K562 (cell line): ENCODE results near the gene UBE2N. TPM values are rescaled to one million over a fixed set of nuclear protein-coding genes. Genes with fewer than 3 reads are reported as not detected.

Source experiments
- ADNP ChIP-seq: fragments of 200-800 bp; sonication (Bioruptor generic); IDR thresholded peaks from 2 replicates; pipeline ENCODE4 v1.6.1; 2016; ENCODE audit warnings: missing genetic modification characterization, missing compliant biosample characterization
- CBX8 ChIP-seq: fragments of 200-600 bp; sonication (generic); IDR thresholded peaks from 2 replicates; pipeline ENCODE4 v1.6.1; 2012; ENCODE audit warnings: borderline replicate concordance, mixed run types, low read depth, mild to moderate bottlenecking, moderate library complexity, mixed read lengths, low read length, control low read depth, inconsistent platforms; ENCODE audit not compliant: poor library complexity, severe bottlenecking; ENCODE audit errors: extremely low read depth
- HCFC1 ChIP-seq: IDR thresholded peaks from 2 replicates; pipeline ENCODE4 v1.6.1; 2012; ENCODE audit warnings: low read depth, low read length, improper control_type of control experiment
- HDAC6 ChIP-seq: IDR thresholded peaks from 2 replicates; pipeline ENCODE4 v1.6.1; 2012; ENCODE audit warnings: low read depth, mild to moderate bottlenecking, control low read depth, inconsistent platforms, low read length, moderate library complexity
- HLTF ChIP-seq: fragments of 450-650 bp; IDR thresholded peaks from 2 replicates; pipeline ENCODE4 v1.6.1; 2016
- KAT8 ChIP-seq: fragments of 450-650 bp; IDR thresholded peaks from 2 replicates; pipeline ENCODE4 v1.6.1; 2016; ENCODE audit warnings: low read depth, mild to moderate bottlenecking
- RBM34 ChIP-seq: fragments of 200-400 bp; formaldehyde crosslinking; IDR thresholded peaks from 2 replicates; pipeline ENCODE4 v1.6.1; 2018; ENCODE audit warnings: low read length, borderline replicate concordance; ENCODE audit not compliant: insufficient read depth
- TCFL5 ChIP-seq: fragments of 250-450 bp; sonication (Bioruptor Pico); conservative IDR thresholded peaks from 2 replicates; pipeline ENCODE4 v1.6.1; 2021; ENCODE audit warnings: mild to moderate bottlenecking, moderate library complexity, matching md5 sums
- ZKSCAN3 ChIP-seq: fragments of 250-450 bp; sonication (Bioruptor Pico); IDR thresholded peaks from 2 replicates; pipeline ENCODE4 v1.4.0; 2020
- ZNF785 ChIP-seq: fragments of 250-450 bp; sonication (Bioruptor Pico); IDR thresholded peaks from 2 replicates; pipeline ENCODE4 v1.4.0; 2020; ENCODE audit warnings: mild to moderate bottlenecking
- polyA plus RNA-seq, 8 experiments: library from polyadenylated mRNA; depleted of rRNA in 4 of 8; stranded (reverse) in 5 of 8; unstranded in 3 of 8; fragments of >200 nt; fragmentation: Nextera tagmentation in 2 of 8; fragmentation: Illumina TruSeq in 1 of 8; extraction: Ambion mirVana in 2 of 8; extraction: Trizol in 1 of 8; gene quantifications; 2 replicates each; pipeline versions ENCODE4 v1.2.1 to v1.2.3, GENCODE V29; 2011 to 2014; ENCODE audit warnings: inconsistent platforms in 1 of 8, missing spikeins in 1 of 8
- total RNA-seq, 7 experiments: library from RNA; depleted of rRNA in 6 of 7; stranded (reverse); fragments of >200 nt in 6 of 7; fragmentation: Illumina TruSeq in 2 of 7; extraction: Trizol in 2 of 7; gene quantifications; 2 replicates each; pipeline versions ENCODE4 v1.2.1 to v1.2.3, GENCODE V29; 2011 to 2021; ENCODE audit warnings: low replicate concordance in 1 of 7
- TF ChIP-seq, protein P1 (sequence below): fragments of 250-450 bp; sonication (Bioruptor Pico); IDR thresholded peaks from 2 replicates; pipeline ENCODE4 v1.4.0; 2020; ENCODE audit warnings: borderline replicate concordance
- TF ChIP-seq, protein P2 (sequence below): fragments of 250-450 bp; sonication (Bioruptor Pico); IDR thresholded peaks from 2 replicates; pipeline ENCODE4 v1.8.0; 2021; ENCODE audit warnings: borderline replicate concordance, mild to moderate bottlenecking, moderate library complexity; ENCODE audit not compliant: poor library complexity, severe bottlenecking
- TF ChIP-seq, protein P3 (sequence below): fragments of 150-350 bp; conservative IDR thresholded peaks from 2 replicates; pipeline ENCODE4 v1.6.1; 2014; ENCODE audit warnings: low read length
- TF ChIP-seq, protein P4 (sequence below): fragments of 250-450 bp; sonication (Bioruptor Pico); IDR thresholded peaks from 2 replicates; pipeline ENCODE4 v1.8.0; 2022; ENCODE audit warnings: moderate library complexity, mild to moderate bottlenecking, inconsistent platforms
- TF ChIP-seq, protein P5 (sequence below): fragments of 250-450 bp; sonication (Bioruptor Pico); IDR thresholded peaks from 2 replicates; pipeline ENCODE4 v1.9.0; 2021; ENCODE audit warnings: mild to moderate bottlenecking, inconsistent platforms
- TF ChIP-seq, protein P6 (sequence below): fragments of 250-450 bp; sonication (Bioruptor Pico); IDR thresholded peaks from 2 replicates; pipeline ENCODE4 v1.5.0; 2020; ENCODE audit warnings: mild to moderate bottlenecking
- TF ChIP-seq, protein P7 (sequence below): fragments of 250-450 bp; sonication (Bioruptor Pico); IDR thresholded peaks from 2 replicates; pipeline ENCODE4 v1.5.0; 2021

UBE2N gene
- total and polyA plus RNA-seq, 9 of the 15 experiments (the other 6 are each of a cell fraction or from before 2014, with no cell fraction given) = 189 to 826 (median 260) TPM

DNA sequence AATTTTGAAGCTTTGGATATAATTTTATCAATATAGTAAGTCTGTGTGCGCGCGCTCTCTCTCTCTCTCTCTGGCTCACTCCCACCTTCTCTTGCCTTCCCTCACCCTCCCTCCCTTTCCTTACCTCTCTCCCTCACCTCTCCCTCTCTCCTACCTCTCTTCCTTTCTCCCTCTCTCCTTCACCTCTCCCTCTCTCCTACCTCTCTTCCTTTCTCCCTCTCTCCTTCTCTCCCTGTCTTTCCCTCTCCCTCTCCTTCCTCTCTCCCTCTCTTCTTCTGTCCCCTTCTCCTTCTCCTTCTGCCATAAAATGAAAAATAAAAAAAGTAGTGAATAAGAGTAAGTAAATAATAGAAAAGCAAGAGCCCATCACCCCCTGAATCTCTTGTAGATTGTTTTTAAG lies 73.0 kb downstream of the UBE2N start (continued):
- TF ChIP-seq, protein P1, sequence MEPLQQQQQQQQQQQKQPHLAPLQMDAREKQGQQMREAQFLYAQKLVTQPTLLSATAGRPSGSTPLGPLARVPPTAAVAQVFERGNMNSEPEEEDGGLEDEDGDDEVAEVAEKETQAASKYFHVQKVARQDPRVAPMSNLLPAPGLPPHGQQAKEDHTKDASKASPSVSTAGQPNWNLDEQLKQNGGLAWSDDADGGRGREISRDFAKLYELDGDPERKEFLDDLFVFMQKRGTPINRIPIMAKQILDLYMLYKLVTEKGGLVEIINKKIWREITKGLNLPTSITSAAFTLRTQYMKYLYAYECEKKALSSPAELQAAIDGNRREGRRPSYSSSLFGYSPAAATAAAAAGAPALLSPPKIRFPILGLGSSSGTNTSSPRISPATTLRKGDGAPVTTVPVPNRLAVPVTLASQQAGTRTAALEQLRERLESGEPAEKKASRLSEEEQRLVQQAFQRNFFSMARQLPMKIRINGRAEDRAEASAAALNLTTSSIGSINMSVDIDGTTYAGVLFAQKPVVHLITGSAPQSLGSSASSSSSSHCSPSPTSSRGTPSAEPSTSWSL (CRISPR knock-in tag) = no peak
- TF ChIP-seq KAT8 (no peak), HCFC1 (no peak), TCFL5 (CRISPR knock-in tag) (no peak), ZNF785 (no peak), RBM34 (no peak), ZKSCAN3 (no peak), HDAC6 (no peak), ADNP (tag) (no peak), HLTF (0 out of 2 replicates have a peak, but pooled peaks have one; percentile 64), CBX8 (no peak)
- TF ChIP-seq, protein P2, sequence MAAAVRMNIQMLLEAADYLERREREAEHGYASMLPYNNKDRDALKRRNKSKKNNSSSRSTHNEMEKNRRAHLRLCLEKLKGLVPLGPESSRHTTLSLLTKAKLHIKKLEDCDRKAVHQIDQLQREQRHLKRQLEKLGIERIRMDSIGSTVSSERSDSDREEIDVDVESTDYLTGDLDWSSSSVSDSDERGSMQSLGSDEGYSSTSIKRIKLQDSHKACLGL = no peak
- TF ChIP-seq, protein P3, sequence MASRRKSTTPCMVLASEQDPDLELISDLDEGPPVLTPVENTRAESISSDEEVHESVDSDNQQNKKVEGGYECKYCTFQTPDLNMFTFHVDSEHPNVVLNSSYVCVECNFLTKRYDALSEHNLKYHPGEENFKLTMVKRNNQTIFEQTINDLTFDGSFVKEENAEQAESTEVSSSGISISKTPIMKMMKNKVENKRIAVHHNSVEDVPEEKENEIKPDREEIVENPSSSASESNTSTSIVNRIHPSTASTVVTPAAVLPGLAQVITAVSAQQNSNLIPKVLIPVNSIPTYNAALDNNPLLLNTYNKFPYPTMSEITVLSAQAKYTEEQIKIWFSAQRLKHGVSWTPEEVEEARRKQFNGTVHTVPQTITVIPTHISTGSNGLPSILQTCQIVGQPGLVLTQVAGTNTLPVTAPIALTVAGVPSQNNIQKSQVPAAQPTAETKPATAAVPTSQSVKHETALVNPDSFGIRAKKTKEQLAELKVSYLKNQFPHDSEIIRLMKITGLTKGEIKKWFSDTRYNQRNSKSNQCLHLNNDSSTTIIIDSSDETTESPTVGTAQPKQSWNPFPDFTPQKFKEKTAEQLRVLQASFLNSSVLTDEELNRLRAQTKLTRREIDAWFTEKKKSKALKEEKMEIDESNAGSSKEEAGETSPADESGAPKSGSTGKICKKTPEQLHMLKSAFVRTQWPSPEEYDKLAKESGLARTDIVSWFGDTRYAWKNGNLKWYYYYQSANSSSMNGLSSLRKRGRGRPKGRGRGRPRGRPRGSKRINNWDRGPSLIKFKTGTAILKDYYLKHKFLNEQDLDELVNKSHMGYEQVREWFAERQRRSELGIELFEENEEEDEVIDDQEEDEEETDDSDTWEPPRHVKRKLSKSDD = no peak
- TF ChIP-seq, protein P4, sequence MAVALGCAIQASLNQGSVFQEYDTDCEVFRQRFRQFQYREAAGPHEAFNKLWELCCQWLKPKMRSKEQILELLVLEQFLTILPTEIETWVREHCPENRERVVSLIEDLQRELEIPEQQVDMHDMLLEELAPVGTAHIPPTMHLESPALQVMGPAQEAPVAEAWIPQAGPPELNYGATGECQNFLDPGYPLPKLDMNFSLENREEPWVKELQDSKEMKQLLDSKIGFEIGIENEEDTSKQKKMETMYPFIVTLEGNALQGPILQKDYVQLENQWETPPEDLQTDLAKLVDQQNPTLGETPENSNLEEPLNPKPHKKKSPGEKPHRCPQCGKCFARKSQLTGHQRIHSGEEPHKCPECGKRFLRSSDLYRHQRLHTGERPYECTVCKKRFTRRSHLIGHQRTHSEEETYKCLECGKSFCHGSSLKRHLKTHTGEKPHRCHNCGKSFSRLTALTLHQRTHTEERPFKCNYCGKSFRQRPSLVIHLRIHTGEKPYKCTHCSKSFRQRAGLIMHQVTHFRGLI (CRISPR knock-in tag) = no peak
- TF ChIP-seq, protein P5, sequence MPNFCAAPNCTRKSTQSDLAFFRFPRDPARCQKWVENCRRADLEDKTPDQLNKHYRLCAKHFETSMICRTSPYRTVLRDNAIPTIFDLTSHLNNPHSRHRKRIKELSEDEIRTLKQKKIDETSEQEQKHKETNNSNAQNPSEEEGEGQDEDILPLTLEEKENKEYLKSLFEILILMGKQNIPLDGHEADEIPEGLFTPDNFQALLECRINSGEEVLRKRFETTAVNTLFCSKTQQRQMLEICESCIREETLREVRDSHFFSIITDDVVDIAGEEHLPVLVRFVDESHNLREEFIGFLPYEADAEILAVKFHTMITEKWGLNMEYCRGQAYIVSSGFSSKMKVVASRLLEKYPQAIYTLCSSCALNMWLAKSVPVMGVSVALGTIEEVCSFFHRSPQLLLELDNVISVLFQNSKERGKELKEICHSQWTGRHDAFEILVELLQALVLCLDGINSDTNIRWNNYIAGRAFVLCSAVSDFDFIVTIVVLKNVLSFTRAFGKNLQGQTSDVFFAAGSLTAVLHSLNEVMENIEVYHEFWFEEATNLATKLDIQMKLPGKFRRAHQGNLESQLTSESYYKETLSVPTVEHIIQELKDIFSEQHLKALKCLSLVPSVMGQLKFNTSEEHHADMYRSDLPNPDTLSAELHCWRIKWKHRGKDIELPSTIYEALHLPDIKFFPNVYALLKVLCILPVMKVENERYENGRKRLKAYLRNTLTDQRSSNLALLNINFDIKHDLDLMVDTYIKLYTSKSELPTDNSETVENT (CRISPR knock-in tag) = no peak
- TF ChIP-seq, protein P6, sequence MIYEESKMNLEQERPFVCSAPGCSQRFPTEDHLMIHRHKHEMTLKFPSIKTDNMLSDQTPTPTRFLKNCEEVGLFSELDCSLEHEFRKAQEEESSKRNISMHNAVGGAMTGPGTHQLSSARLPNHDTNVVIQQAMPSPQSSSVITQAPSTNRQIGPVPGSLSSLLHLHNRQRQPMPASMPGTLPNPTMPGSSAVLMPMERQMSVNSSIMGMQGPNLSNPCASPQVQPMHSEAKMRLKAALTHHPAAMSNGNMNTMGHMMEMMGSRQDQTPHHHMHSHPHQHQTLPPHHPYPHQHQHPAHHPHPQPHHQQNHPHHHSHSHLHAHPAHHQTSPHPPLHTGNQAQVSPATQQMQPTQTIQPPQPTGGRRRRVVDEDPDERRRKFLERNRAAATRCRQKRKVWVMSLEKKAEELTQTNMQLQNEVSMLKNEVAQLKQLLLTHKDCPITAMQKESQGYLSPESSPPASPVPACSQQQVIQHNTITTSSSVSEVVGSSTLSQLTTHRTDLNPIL (CRISPR knock-in tag) = no peak
- TF ChIP-seq, protein P7, sequence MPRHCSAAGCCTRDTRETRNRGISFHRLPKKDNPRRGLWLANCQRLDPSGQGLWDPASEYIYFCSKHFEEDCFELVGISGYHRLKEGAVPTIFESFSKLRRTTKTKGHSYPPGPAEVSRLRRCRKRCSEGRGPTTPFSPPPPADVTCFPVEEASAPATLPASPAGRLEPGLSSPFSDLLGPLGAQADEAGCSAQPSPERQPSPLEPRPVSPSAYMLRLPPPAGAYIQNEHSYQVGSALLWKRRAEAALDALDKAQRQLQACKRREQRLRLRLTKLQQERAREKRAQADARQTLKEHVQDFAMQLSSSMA = no peak
